Type B pancreatic cell (in vitro differentiated cells): ENCODE results near the gene MAD2L2. TPM values are rescaled to one million over a fixed set of nuclear protein-coding genes. Genes with fewer than 3 reads are reported as not detected.

ENCODE experiments used
- DNase-seq: peaks from one replicate; pipeline ENCODE4 v3.0.0; 2021; ENCODE audit warnings: mixed read lengths; ENCODE audit not compliant: unreplicated experiment; ENCODE audit errors: extremely low spot score
- H3K27ac Mint-ChIP-seq: 2 replicates; pipeline ENCODE4 v1.8.0; 2021; ENCODE audit warnings: mild to moderate bottlenecking, mixed read lengths
- H3K27me3 Mint-ChIP-seq: 2 replicates; pipeline ENCODE4 v1.8.0; 2021; ENCODE audit warnings: mixed read lengths
- H3K36me3 Mint-ChIP-seq: 2 replicates; pipeline ENCODE4 v1.8.0; 2021; ENCODE audit warnings: mixed read lengths
- H3K4me1 Mint-ChIP-seq: one replicate; pipeline ENCODE4 v1.8.0; 2021; ENCODE audit warnings: mixed read lengths; ENCODE audit not compliant: unreplicated experiment
- H3K4me3 Mint-ChIP-seq: 2 replicates; pipeline ENCODE4 v1.8.0; 2021; ENCODE audit warnings: mild to moderate bottlenecking, mixed read lengths
- H3K9me3 Mint-ChIP-seq: 2 replicates; pipeline ENCODE4 v1.8.0; 2021; ENCODE audit warnings: mixed read lengths
- CTCF ChIP-seq: fragments of 200-600 bp; sonication (generic); conservative IDR thresholded peaks from 2 replicates; pipeline ENCODE4 v1.5.0; 2021; ENCODE audit warnings: antibody characterized with exemption, mild to moderate bottlenecking
- total RNA-seq: library from RNA; stranded (reverse); gene quantifications from 2 replicates; pipeline ENCODE4 v1.2.1, GENCODE V29; 2021; ENCODE audit warnings: low replicate concordance

Gene MAD2L2
- total RNA-seq, 1 donor from 2014 or later, result 70.7 TPM

- no peaks in the 10 kb centered on the region for H3K36me3 Mint-ChIP-seq
- no peaks in the 10 kb centered on the region for H3K9me3 Mint-ChIP-seq
- H3K4me1 Mint-ChIP-seq, result peaks cover 21% of the 10 kb centered on the region
- H3K4me3 Mint-ChIP-seq, result no peak overlapping the region
- no peak for TF ChIP-seq CTCF
- peaks cover 17% of the 10 kb centered on the region for H3K27me3 Mint-ChIP-seq
- no peak overlapping the region for H3K27ac Mint-ChIP-seq
- no peak for DNase-seq
Observed at GRCh38 chr1:11697893-11698210, 16.9 kb upstream of the MAD2L2 start.

GRCh38 chr1:11697188-11697892 lies 16.4 kb upstream of the MAD2L2 start:
- peaks cover 22% of the 10 kb centered on the region for H3K4me1 Mint-ChIP-seq
- H3K36me3 Mint-ChIP-seq, result no peaks in the 10 kb centered on the region

GRCh38 chr1:11695861-11696260 lies 14.9 kb upstream of the MAD2L2 start:
- Mint-ChIP-seq H3K36me3 (no peaks in the 10 kb centered on the region), H3K4me1 (peaks cover 16% of the 10 kb centered on the region), H3K27ac (no peak overlapping the region), H3K4me3 (no peak overlapping the region), H3K27me3 (peaks cover 26% of the 10 kb centered on the region), H3K9me3 (no peaks in the 10 kb centered on the region)
- DNase-seq, result no peak
- TF ChIP-seq CTCF, result no peak

More at GRCh38 chr1:11697188-11697892, 16.4 kb upstream of the MAD2L2 start:
- Mint-ChIP-seq H3K27me3 (peaks cover 22% of the 10 kb centered on the region), H3K4me3 (no peak overlapping the region), H3K27ac (no peak overlapping the region), H3K9me3 (no peaks in the 10 kb centered on the region)
- TF ChIP-seq CTCF, result no peak
- DNase-seq, result no peak

- no peaks in the 10 kb centered on the region for H3K36me3 Mint-ChIP-seq
- peaks cover 21% of the 10 kb centered on the region for H3K4me1 Mint-ChIP-seq
- H3K27ac Mint-ChIP-seq, result peak overlapping the region; percentile 14
- no peak for DNase-seq
- TF ChIP-seq CTCF, result no peak
- peak overlapping the region; percentile 82 for H3K4me3 Mint-ChIP-seq
- peaks cover 36% of the 10 kb centered on the region for H3K27me3 Mint-ChIP-seq
- no peaks in the 10 kb centered on the region for H3K9me3 Mint-ChIP-seq
Observed at GRCh38 chr1:11693917-11694316, 13.0 kb upstream of the MAD2L2 start.

- Mint-ChIP-seq H3K36me3 (no peaks in the 10 kb centered on the region), H3K27me3 (peaks cover 33% of the 10 kb centered on the region), H3K4me1 (peaks cover 21% of the 10 kb centered on the region), H3K9me3 (no peaks in the 10 kb centered on the region), H3K27ac (no peak overlapping the region), H3K4me3 (peak overlapping the region; percentile 82)
- no peak for DNase-seq
- TF ChIP-seq CTCF, result no peak
Observed at GRCh38 chr1:11693024-11693590, 12.2 kb upstream of the MAD2L2 start.
